Central memory CD8-positive, alpha-beta T cell (primary cell): ENCODE data around the gene RBP3.

Experiments
- ATAC-seq: fragments of 150-1000 bp; cut with Tn5 transposase; replicated peaks from 2 replicates; pipeline ENCODE4 v1.10.0; 2022; ENCODE audit warnings: mild to moderate bottlenecking, moderate FRiP score, moderate number of reproducible peaks; ENCODE audit not compliant: poor library complexity, severe bottlenecking; ENCODE audit errors: extremely low read depth
- DNase-seq, 2 donors: peaks; one replicate each; pipeline ENCODE4 v3.0.0; 2021; ENCODE audit warnings: low spot score in 2 of 2
- H3K27ac Mint-ChIP-seq: one replicate; pipeline ENCODE4 v1.8.0; 2022; ENCODE audit warnings: low read depth, mild to moderate bottlenecking, moderate library complexity, mixed read lengths
- H3K27me3 Mint-ChIP-seq: one replicate; pipeline ENCODE4 v1.8.0; 2022; ENCODE audit warnings: mixed read lengths
- H3K36me3 Mint-ChIP-seq: one replicate; pipeline ENCODE4 v1.8.0; 2022; ENCODE audit warnings: mild to moderate bottlenecking, moderate library complexity, mixed read lengths; ENCODE audit not compliant: insufficient read depth
- H3K4me1 Mint-ChIP-seq: one replicate; pipeline ENCODE4 v1.8.0; 2022; ENCODE audit warnings: mixed read lengths
- H3K4me3 Mint-ChIP-seq: one replicate; pipeline ENCODE4 v1.8.0; 2022; ENCODE audit warnings: mild to moderate bottlenecking, moderate library complexity, mixed read lengths
- H3K9me3 Mint-ChIP-seq: one replicate; pipeline ENCODE4 v1.8.0; 2022; ENCODE audit warnings: mixed read lengths

RBP3 gene

GRCh38 chr10:47310090-47310505 is 38.1 kb upstream of the RBP3 start:
- Mint-ChIP-seq H3K9me3 (no peaks in the 10 kb centered on the region), H3K36me3 (no peaks in the 10 kb centered on the region), H3K27me3 (no peaks in the 10 kb centered on the region), H3K27ac (no peak overlapping the region), H3K4me1 (peaks cover 14% of the 10 kb centered on the region), H3K4me3 (no peak overlapping the region)
- ATAC-seq = no peak
- DNase-seq = no peak

DNA sequence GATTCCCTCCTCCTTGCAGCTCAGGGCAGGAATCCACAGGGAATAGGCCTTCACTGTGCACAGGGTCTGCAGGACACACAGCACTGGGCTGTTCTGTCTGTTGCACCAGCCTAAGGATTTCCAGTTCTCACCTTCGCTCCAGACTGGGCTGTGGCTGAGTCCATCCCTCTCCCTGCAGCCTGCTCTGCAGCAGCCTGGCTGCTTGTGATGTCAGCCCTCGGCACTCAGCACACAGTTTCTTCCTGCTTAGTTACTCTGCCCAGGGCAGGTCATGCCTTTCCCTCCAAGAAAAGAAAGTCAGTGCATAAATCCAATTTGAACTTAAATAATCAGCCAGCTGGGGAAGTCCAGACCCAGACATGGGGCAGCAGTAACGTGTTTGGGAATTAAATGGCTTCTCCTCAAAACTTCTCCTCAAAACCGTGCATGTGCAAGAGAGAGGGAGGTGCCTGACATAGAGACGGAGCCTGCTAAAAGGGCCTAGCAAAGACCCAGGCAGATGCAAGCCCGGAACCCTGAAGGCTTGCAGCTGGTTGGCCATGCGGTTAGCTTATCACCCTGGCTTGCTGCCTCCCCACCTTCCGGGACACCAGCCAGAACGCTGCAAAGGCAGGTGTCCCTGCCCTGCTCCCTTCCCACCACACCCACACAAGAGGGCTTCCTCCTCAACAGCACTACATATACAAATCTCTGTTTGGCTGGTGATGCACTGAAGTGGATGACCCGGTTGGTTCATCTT is 36.8 kb upstream of the RBP3 start:
- H3K9me3 Mint-ChIP-seq = no peaks in the 10 kb centered on the region
- H3K4me1 Mint-ChIP-seq = peaks cover 14% of the 10 kb centered on the region
- peak overlapping the region; percentile 46 for H3K4me3 Mint-ChIP-seq
- ATAC-seq (peak; percentile 83), DNase-seq (peak in 1 of 2 donors; percentile 38)
- no peak overlapping the region for H3K27ac Mint-ChIP-seq
- no peaks in the 10 kb centered on the region for H3K36me3 Mint-ChIP-seq
- no peaks in the 10 kb centered on the region for H3K27me3 Mint-ChIP-seq

DNA sequence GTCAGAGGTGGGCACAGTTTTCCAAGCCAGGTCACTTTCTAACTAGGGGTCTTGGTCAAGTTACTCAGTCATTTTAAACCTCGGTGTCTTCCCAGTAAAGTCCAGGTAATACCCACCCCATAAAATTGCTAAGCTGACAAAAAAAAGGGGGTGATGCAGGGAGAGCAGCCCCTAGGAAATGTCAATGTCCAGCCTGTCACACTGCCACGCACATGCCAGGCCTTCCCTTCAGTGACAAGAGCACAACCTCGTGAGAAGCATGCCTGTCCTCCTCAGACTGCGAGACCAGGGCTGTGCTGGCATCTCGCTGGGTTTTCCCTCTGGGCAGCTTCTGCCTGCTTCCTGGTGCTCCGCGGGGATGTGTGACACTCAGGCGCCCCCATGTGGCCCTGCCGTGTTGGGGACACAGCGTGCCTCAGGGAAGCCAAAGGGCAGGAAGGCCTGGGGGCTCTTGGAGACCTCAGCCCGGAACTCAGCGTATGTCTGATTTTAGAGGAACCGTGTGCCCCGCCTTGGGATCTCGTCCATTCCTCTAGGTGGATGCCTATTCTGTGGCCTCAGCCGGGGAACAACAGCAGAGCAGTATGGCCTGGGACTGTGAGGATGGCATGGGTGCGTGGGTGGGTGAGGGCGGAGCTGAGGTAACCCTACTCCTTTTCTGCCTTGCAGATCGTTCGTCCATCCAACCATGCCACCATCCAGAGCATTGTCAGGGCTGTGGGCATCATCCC is 36.1 kb upstream of the RBP3 start:
- ATAC-seq (peak; percentile 75), DNase-seq (peak; percentile 60 to 61)
- Mint-ChIP-seq H3K9me3 (no peaks in the 10 kb centered on the region), H3K36me3 (no peaks in the 10 kb centered on the region), H3K27ac (no peak overlapping the region), H3K27me3 (peaks cover 4% of the 10 kb centered on the region), H3K4me3 (peak overlapping the region; percentile 46), H3K4me1 (peaks cover 14% of the 10 kb centered on the region)

DNA sequence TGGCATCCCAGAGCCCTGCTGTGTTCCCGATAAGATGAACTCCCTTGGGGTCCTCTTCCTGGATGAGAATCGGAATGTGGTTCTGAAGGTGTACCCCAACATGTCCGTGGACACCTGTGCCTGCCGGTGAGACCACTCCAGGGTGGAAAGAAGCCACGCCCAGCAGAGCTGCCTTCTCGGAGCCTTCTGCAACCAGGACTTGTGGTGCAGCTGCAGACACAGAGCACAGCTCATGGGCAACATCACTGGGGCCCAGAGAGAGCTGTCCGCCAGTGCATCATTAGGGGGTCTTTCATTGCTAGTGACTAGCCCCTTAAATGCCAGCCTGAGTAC is 35.5 kb upstream of the RBP3 start:
- Mint-ChIP-seq H3K27me3 (peaks cover 10% of the 10 kb centered on the region), H3K36me3 (no peaks in the 10 kb centered on the region), H3K4me1 (peaks cover 14% of the 10 kb centered on the region), H3K27ac (no peak overlapping the region), H3K9me3 (no peaks in the 10 kb centered on the region), H3K4me3 (no peak overlapping the region)
- ATAC-seq = no peak
- DNase-seq = no peak

- ATAC-seq (no peak), DNase-seq (no peak)
- Mint-ChIP-seq H3K4me1 (peaks cover 14% of the 10 kb centered on the region), H3K27ac (no peak overlapping the region), H3K9me3 (no peaks in the 10 kb centered on the region), H3K27me3 (peaks cover 12% of the 10 kb centered on the region), H3K4me3 (no peak overlapping the region), H3K36me3 (no peaks in the 10 kb centered on the region)
Measured at GRCh38 chr10:47314416-47314970, 33.7 kb upstream of the RBP3 start.

DNA sequence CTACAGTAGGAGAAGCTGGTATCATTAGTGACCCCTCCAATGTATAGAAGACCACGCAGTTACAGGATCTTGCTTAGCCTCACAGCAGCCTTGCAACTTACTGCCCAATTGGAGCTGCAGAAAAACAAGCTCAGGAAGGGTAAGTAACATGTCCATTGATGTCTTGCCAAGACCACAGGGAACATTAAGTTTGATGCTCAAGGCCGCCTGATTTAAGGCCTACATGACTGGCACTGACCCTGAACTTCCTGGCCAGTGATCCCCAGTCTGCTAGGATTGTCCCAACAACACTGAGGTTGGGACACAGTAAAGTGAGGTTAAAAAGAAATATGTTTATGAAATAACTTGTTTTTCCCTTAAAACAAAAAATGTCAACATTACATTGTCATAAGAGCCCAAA is 32.7 kb upstream of the RBP3 start:
- peaks cover 12% of the 10 kb centered on the region for H3K27me3 Mint-ChIP-seq
- H3K36me3 Mint-ChIP-seq = no peaks in the 10 kb centered on the region
- H3K9me3 Mint-ChIP-seq = no peaks in the 10 kb centered on the region
- no peak overlapping the region for H3K27ac Mint-ChIP-seq
- no peak for ATAC-seq
- H3K4me1 Mint-ChIP-seq = peaks cover 14% of the 10 kb centered on the region
- no peak overlapping the region for H3K4me3 Mint-ChIP-seq
- DNase-seq = no peak

GRCh38 chr10:47316131-47316530 is 32.0 kb upstream of the RBP3 start:
- no peak overlapping the region for H3K27ac Mint-ChIP-seq
- H3K4me3 Mint-ChIP-seq = no peak overlapping the region
- no peaks in the 10 kb centered on the region for H3K9me3 Mint-ChIP-seq
- H3K27me3 Mint-ChIP-seq = peaks cover 19% of the 10 kb centered on the region
- DNase-seq = no peak
- H3K4me1 Mint-ChIP-seq = peaks cover 12% of the 10 kb centered on the region
- H3K36me3 Mint-ChIP-seq = no peaks in the 10 kb centered on the region
- no peak for ATAC-seq

- H3K9me3 Mint-ChIP-seq = no peaks in the 10 kb centered on the region
- no peaks in the 10 kb centered on the region for H3K36me3 Mint-ChIP-seq
- DNase-seq = no peak
- no peak overlapping the region for H3K4me3 Mint-ChIP-seq
- H3K27ac Mint-ChIP-seq = no peak overlapping the region
- peaks cover 28% of the 10 kb centered on the region for H3K27me3 Mint-ChIP-seq
- ATAC-seq = no peak
- peaks cover under 1% of the 10 kb centered on the region for H3K4me1 Mint-ChIP-seq
Measured at GRCh38 chr10:47317251-47317650, 30.9 kb upstream of the RBP3 start.

- Mint-ChIP-seq H3K4me3 (no peak overlapping the region), H3K27me3 (peaks cover 32% of the 10 kb centered on the region), H3K36me3 (no peaks in the 10 kb centered on the region), H3K27ac (no peak overlapping the region), H3K9me3 (no peaks in the 10 kb centered on the region), H3K4me1 (no peaks in the 10 kb centered on the region)
- DNase-seq = no peak
- no peak for ATAC-seq
Measured at GRCh38 chr10:47318706-47319105, 29.5 kb upstream of the RBP3 start.

DNA sequence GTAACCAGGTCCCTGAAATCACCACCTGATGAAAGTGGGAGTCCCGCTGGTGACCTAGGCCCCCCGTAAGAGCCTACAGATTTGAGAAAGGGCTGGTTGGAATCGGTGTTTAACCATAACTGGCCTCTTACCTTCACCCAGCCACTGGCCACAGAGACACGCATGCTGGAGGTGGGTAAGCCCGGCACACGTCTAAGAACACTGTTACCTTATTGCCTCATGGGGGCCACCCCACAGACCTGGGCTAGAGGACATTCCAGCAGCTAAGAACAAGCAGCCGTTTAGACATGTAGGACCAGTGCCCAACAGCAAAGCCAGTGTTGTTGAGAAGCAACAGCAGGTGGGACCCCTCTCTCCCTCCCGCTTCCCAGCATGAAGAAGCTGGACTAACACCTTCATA is 28.4 kb upstream of the RBP3 start:
- Mint-ChIP-seq H3K4me1 (no peaks in the 10 kb centered on the region), H3K27ac (no peak overlapping the region), H3K27me3 (peaks cover 32% of the 10 kb centered on the region), H3K9me3 (no peaks in the 10 kb centered on the region), H3K36me3 (no peaks in the 10 kb centered on the region), H3K4me3 (no peak overlapping the region)
- ATAC-seq = no peak
- DNase-seq = no peak

- no peak overlapping the region for H3K4me3 Mint-ChIP-seq
- H3K27me3 Mint-ChIP-seq = peaks cover 32% of the 10 kb centered on the region
- DNase-seq = no peak
- no peaks in the 10 kb centered on the region for H3K9me3 Mint-ChIP-seq
- no peak overlapping the region for H3K27ac Mint-ChIP-seq
- no peaks in the 10 kb centered on the region for H3K4me1 Mint-ChIP-seq
- no peak for ATAC-seq
- no peaks in the 10 kb centered on the region for H3K36me3 Mint-ChIP-seq
Measured at GRCh38 chr10:47320812-47321211, 27.4 kb upstream of the RBP3 start.

GRCh38 chr10:47321521-47322195 is 26.5 kb upstream of the RBP3 start:
- ATAC-seq (no peak), DNase-seq (no peak)
- no peaks in the 10 kb centered on the region for H3K9me3 Mint-ChIP-seq
- H3K27me3 Mint-ChIP-seq = peaks cover 32% of the 10 kb centered on the region
- H3K36me3 Mint-ChIP-seq = no peaks in the 10 kb centered on the region
- no peaks in the 10 kb centered on the region for H3K4me1 Mint-ChIP-seq
- H3K27ac Mint-ChIP-seq = no peak overlapping the region
- no peak overlapping the region for H3K4me3 Mint-ChIP-seq
